ENCODE data around the gene CERS6. TPM values are rescaled to one million over a fixed set of nuclear protein-coding genes. Genes with fewer than 3 reads are reported as not detected.

Gene CERS6
- total and polyA plus RNA-seq, 2 of the 8 experiments (the other 6 are each of a cell fraction or from before 2014, with no cell fraction given): 6.8 to 28.2 TPM

- TF ChIP-seq CHD1 (IDR thresholded peaks at IDR 0.05; ENCODE audit: low read depth, low read length) (no peak), EZH2 (IDR thresholded peaks at IDR 0.05; ENCODE audit: low read depth, low read length, severe bottlenecking) (no peak), HDAC2 (IDR thresholded peaks at IDR 0.05; ENCODE audit: borderline replicate concordance in 1 of 2, low read depth in 2 of 2, low read length in 2 of 2) (no peak), TBP (IDR thresholded peaks at IDR 0.05; ENCODE audit: low read depth, low read length) (no peak), SRF (IDR thresholded peaks at IDR 0.05; ENCODE audit: low read depth, low read length) (no peak), RBBP5 (IDR thresholded peaks at IDR 0.05; ENCODE audit: borderline replicate concordance, low read depth, low read length) (no peak), USF2 (IDR thresholded peaks at IDR 0.05; ENCODE audit: low read length) (no peak)
These were observed 342.2 kb downstream of the CERS6 start (continued) for GRCh38 chr2:168798076-168798887.
